Hematopoietic multipotent progenitor cell treated with erythropoietin and hydrocortisone succinate and interleukin-3 and kit ligand, for 4 days (in vitro differentiated cells): ENCODE data around the gene BTF3.
"Not testable (repeated sequence)": the region's sequence is repeated elsewhere in the genome, so short reads cannot be mapped to it uniquely, and the experiment has no call there.

Source experiments
- DNase-seq: peaks from one replicate; pipeline ENCODE4 v3.0.0-alpha.2; 2015

BTF3 gene

GRCh38 chr5:73486119-73486899 lies 11.9 kb upstream of the BTF3 start:
- no peak for DNase-seq

GRCh38 chr5:73487257-73487656 lies 11.0 kb upstream of the BTF3 start:
- not testable (repeated sequence) for DNase-seq

- DNase-seq = no peak
These were observed 10.4 kb upstream of the BTF3 start for GRCh38 chr5:73487815-73488214.

GRCh38 chr5:73488806-73489205 lies 9.4 kb upstream of the BTF3 start:
- peak; percentile 56 for DNase-seq

GRCh38 chr5:73490088-73490487 lies 8.2 kb upstream of the BTF3 start:
- no peak for DNase-seq

GRCh38 chr5:73491155-73491554 lies 7.1 kb upstream of the BTF3 start:
- DNase-seq = no peak

GRCh38 chr5:73493421-73493820 lies 4.8 kb upstream of the BTF3 start:
- DNase-seq = no peak

GRCh38 chr5:73494721-73495120 lies 3.5 kb upstream of the BTF3 start:
- DNase-seq = no peak

GRCh38 chr5:73495772-73496335 lies 2.4 kb upstream of the BTF3 start:
- DNase-seq = no peak

GRCh38 chr5:73496984-73497457 lies 1.2 kb upstream of the BTF3 start:
- peak; percentile 87 for DNase-seq

- peak; percentile 20 for DNase-seq
These were observed 665 bp upstream of the BTF3 start for GRCh38 chr5:73497497-73498056.

- peak; percentile 15 for DNase-seq
These were observed 945 bp downstream of the BTF3 start for GRCh38 chr5:73499187-73499586.

- no peak for DNase-seq
These were observed 1.5 kb downstream of the BTF3 start for GRCh38 chr5:73499756-73500155.

GRCh38 chr5:73501406-73501805 lies 3.2 kb downstream of the BTF3 start:
- no peak for DNase-seq

GRCh38 chr5:73506459-73506955 lies 8.3 kb downstream of the BTF3 start:
- DNase-seq = no peak

- DNase-seq = no peak
These were observed 8.8 kb downstream of the BTF3 start for GRCh38 chr5:73507062-73507461.

- not testable (repeated sequence) for DNase-seq
These were observed 10.3 kb downstream of the BTF3 start for GRCh38 chr5:73508521-73508920.

GRCh38 chr5:73513996-73514395 lies 15.8 kb downstream of the BTF3 start:
- DNase-seq = no peak

GRCh38 chr5:73514418-73514817 lies 16.2 kb downstream of the BTF3 start:
- DNase-seq = no peak

GRCh38 chr5:73515232-73515631 lies 17.0 kb downstream of the BTF3 start:
- peak; percentile 26 for DNase-seq

- DNase-seq = peak; percentile 92
These were observed 21.5 kb downstream of the BTF3 start for GRCh38 chr5:73519531-73520283.

GRCh38 chr5:73522989-73523388 lies 24.7 kb downstream of the BTF3 start:
- DNase-seq = no peak

GRCh38 chr5:73523861-73524260 lies 25.6 kb downstream of the BTF3 start:
- no peak for DNase-seq
